DND-41 (cell line): ENCODE results near the gene PCDHB4.
"Not testable (repeated sequence)": the region's sequence is repeated elsewhere in the genome, so short reads cannot be mapped to it uniquely, and the experiment has no call there.

ENCODE experiments used
- ATAC-seq: fragments of 200-7000 bp; cut with Tn5 transposase; 3 replicates; pipeline ENCODE4 v1.9.1; 2021; ENCODE audit warnings: low read depth; ENCODE audit not compliant: insufficient read depth
- DNase-seq: peaks from one replicate; pipeline ENCODE4 v3.0.0-alpha.2; 2020
- H2AFZ ChIP-seq: 2 replicates; pipeline ENCODE4 v1.6.0; 2012; ENCODE audit warnings: low read depth, low read length
- H3K27ac ChIP-seq: 2 replicates; pipeline ENCODE4 v1.5.1; 2012; ENCODE audit warnings: low read length, inconsistent platforms
- H3K27me3 ChIP-seq: fragments of 200-600 bp; sonication (generic); 2 replicates; pipeline ENCODE4 v1.6.0; 2012; ENCODE audit warnings: low read length, mild to moderate bottlenecking, inconsistent platforms; ENCODE audit not compliant: insufficient read depth, poor library complexity
- H3K36me3 ChIP-seq: 2 replicates; pipeline ENCODE4 v1.5.1; 2012; ENCODE audit warnings: low read length, inconsistent platforms; ENCODE audit not compliant: insufficient read depth
- H3K4me1 ChIP-seq: 2 replicates; pipeline ENCODE4 v1.5.1; 2012; ENCODE audit warnings: mild to moderate bottlenecking, low read length; ENCODE audit not compliant: insufficient read depth
- H3K4me2 ChIP-seq: 2 replicates; pipeline ENCODE4 v1.6.0; 2012; ENCODE audit warnings: mild to moderate bottlenecking, moderate library complexity, low read length, inconsistent platforms; ENCODE audit not compliant: insufficient read depth
- H3K4me3 ChIP-seq, 2 experiments: fragments of 200-600 bp in 1 of 2; shearing (Covaris generic) in 1 of 2; 2 replicates each; pipeline ENCODE4 v1.5.1; 2012 to 2016; ENCODE audit warnings: inconsistent platforms in 2 of 2, low read length in 2 of 2, mild to moderate bottlenecking in 2 of 2, low read depth in 1 of 2, moderate library complexity in 1 of 2
- H3K79me2 ChIP-seq: 2 replicates; pipeline ENCODE4 v1.6.0; 2012; ENCODE audit warnings: low read length, inconsistent platforms; ENCODE audit not compliant: insufficient read depth
- H3K9ac ChIP-seq: 2 replicates; pipeline ENCODE4 v1.6.0; 2012; ENCODE audit warnings: low read depth, mild to moderate bottlenecking, inconsistent platforms, low read length, moderate library complexity
- H3K9me3 ChIP-seq: 2 replicates; pipeline ENCODE4 v1.5.1; 2012; ENCODE audit warnings: low read length, moderate library complexity, mild to moderate bottlenecking, inconsistent platforms; ENCODE audit not compliant: insufficient read depth, severe bottlenecking
- H4K20me1 ChIP-seq: 2 replicates; pipeline ENCODE4 v1.6.0; 2012; ENCODE audit warnings: low read length; ENCODE audit not compliant: insufficient read depth
- CTCF ChIP-seq: IDR thresholded peaks from 2 replicates; pipeline ENCODE4 v1.5.1; 2012; ENCODE audit warnings: borderline replicate concordance, low read length, moderate library complexity, mild to moderate bottlenecking; ENCODE audit not compliant: poor library complexity, severe bottlenecking; ENCODE audit errors: extremely low read depth
- EZH2 ChIP-seq: IDR thresholded peaks from 3 replicates; pipeline ENCODE4 v1.6.1; 2012; ENCODE audit warnings: borderline replicate concordance, low read depth, mild to moderate bottlenecking, moderate library complexity, low read length, inconsistent platforms; ENCODE audit not compliant: severe bottlenecking

The PCDHB4 gene

GRCh38 chr5:141127305-141127704, 5.7 kb downstream of the PCDHB4 start:
- DNase-seq (no peak), ATAC-seq (no peak)
- Histone ChIP-seq H3K36me3 (no peaks in the 10 kb centered on the region), H3K4me2 (no peak overlapping the region), H3K9ac (no peak overlapping the region), H3K9me3 (no peaks in the 10 kb centered on the region), H3K27ac (no peak overlapping the region), H4K20me1 (no peaks in the 10 kb centered on the region), H3K79me2 (no peaks in the 10 kb centered on the region), H2AFZ (no peak overlapping the region), H3K27me3 (no peaks in the 10 kb centered on the region), H3K4me1 (no peaks in the 10 kb centered on the region), H3K4me3 (no peak overlapping the region)
- TF ChIP-seq CTCF = no peak
- no peak for TF ChIP-seq EZH2

DNA sequence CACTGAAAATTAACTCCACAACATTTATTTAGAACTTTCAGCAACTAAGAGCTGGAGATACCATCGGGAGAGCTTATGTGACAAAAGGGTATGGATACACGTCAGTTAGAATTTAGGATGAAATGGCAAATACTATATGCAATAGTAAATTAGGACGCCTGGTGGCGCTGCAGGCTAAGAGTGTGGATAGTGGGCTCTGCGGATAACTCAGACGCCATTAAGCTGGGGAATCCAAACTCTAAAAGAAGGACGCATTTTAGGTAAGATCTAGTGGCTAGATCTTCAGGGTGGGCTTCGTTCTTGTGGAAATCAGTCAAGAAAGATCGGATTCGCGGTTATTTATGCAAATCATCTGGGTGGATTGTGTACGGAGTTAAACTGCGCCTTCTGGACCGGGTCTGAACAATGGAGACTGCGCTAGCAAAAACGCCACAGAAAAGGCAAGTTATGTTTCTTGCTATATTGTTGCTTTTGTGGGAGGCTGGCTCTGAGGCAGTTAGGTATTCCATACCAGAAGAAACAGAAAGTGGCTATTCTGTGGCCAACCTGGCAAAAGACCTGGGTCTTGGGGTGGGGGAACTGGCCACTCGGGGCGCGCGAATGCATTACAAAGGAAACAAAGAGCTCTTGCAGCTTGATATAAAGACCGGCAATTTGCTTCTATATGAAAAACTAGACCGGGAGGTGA, 13.6 kb downstream of the PCDHB4 start, which contains the start of gene PCDHB5:
PCDHB5 (plus strand) TSS at position 177 of the 688 bp plus-strand sequence; CDS start at position 406, 229 bp downstream.
- Histone ChIP-seq H4K20me1 (no peaks in the 10 kb centered on the region), H3K9ac (no peak within 1 kb of the TSS), H3K9me3 (peaks cover 5% of the 10 kb centered on the region), H2AFZ (no peak within 1 kb of the TSS), H3K27ac (no peak within 1 kb of the TSS), H3K27me3 (no peaks in the 10 kb centered on the region), H3K4me1 (no peaks in the 10 kb centered on the region), H3K4me3 (no peak within 1 kb of the TSS), H3K79me2 (no peaks in the 10 kb centered on the region), H3K4me2 (no peak within 1 kb of the TSS), H3K36me3 (no peaks in the 10 kb centered on the region)
- TF ChIP-seq EZH2 (no peak), CTCF (no peak)
- ATAC-seq (no peak), DNase-seq (no peak)

DNA sequence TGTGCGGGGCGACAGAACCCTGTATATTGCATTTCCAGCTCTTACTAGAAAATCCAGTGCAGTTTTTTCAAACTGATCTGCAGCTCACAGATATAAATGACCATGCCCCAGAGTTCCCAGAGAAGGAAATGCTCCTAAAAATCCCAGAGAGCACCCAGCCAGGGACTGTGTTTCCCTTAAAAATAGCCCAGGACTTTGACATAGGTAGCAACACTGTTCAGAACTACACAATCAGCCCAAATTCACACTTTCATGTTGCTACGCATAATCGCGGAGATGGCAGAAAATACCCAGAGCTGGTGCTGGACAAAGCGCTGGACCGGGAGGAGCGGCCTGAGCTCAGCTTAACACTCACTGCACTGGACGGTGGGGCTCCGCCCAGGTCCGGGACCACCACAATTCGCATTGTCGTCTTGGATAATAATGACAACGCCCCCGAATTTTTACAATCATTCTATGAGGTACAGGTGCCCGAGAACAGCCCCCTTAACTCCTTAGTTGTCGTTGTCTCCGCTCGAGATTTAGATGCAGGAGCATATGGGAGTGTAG, 14.2 kb downstream of the PCDHB4 start:
- Histone ChIP-seq H2AFZ (no peak overlapping the region), H3K79me2 (no peaks in the 10 kb centered on the region), H3K27me3 (no peaks in the 10 kb centered on the region)

DNA sequence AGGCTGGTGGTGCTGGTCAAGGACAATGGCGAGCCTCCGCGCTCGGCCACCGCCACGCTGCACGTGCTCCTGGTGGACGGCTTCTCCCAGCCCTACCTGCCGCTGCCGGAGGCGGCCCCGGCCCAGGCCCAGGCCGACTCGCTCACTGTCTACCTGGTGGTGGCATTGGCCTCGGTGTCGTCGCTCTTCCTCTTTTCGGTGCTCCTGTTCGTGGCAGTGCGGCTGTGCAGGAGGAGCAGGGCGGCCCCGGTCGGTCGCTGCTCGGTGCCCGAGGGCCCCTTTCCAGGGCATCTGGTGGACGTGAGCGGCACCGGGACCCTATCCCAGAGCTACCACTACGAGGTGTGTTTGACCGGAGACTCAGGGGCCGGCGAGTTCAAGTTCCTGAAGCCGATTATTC, 15.7 kb downstream of the PCDHB4 start:
- not testable (repeated sequence) for H3K27me3 ChIP-seq, H3K4me1 ChIP-seq, H3K36me3 ChIP-seq, H3K9ac ChIP-seq, H3K27ac ChIP-seq, H4K20me1 ChIP-seq, ATAC-seq, H3K79me2 ChIP-seq, H2AFZ ChIP-seq, H3K4me3 ChIP-seq, H3K4me2 ChIP-seq, H3K9me3 ChIP-seq, DNase-seq

More for the DNA sequence above, 14.2 kb downstream of the PCDHB4 start:
- Histone ChIP-seq H3K4me2 (no peak overlapping the region), H3K4me1 (no peaks in the 10 kb centered on the region), H3K36me3 (no peaks in the 10 kb centered on the region), H3K9me3 (peaks cover 5% of the 10 kb centered on the region), H3K4me3 (no peak overlapping the region), H3K9ac (no peak overlapping the region), H3K27ac (no peak overlapping the region), H4K20me1 (no peaks in the 10 kb centered on the region)
- TF ChIP-seq CTCF = no peak
- TF ChIP-seq EZH2 = no peak
- ATAC-seq = no peak
- DNase-seq = no peak
